ENCODE measurements around the gene TTC9B.

The TTC9B gene

GRCh38 chr19:40249201-40249600 lies 31.0 kb upstream of the TTC9B start:
- DNase-seq (ENCODE audit: low read depth in 2 of 2, low spot score in 1 of 2) = no peak

GRCh38 chr19:40247735-40248262 lies 29.6 kb upstream of the TTC9B start:
- DNase-seq (ENCODE audit: low read depth in 2 of 2, low spot score in 1 of 2) = no peak

GRCh38 chr19:40247178-40247577 lies 29.0 kb upstream of the TTC9B start:
- DNase-seq (ENCODE audit: low read depth in 2 of 2, low spot score in 1 of 2) = no peak

GRCh38 chr19:40246292-40247073 lies 28.3 kb upstream of the TTC9B start:
- DNase-seq (ENCODE audit: low read depth in 2 of 2, low spot score in 1 of 2) = no peak

GRCh38 chr19:40245506-40246128 lies 27.4 kb upstream of the TTC9B start:
- DNase-seq (ENCODE audit: low read depth in 2 of 2, low spot score in 1 of 2) = no peak

GRCh38 chr19:40244579-40245317 lies 26.6 kb upstream of the TTC9B start:
- DNase-seq (ENCODE audit: low read depth in 2 of 2, low spot score in 1 of 2) = no peak

GRCh38 chr19:40243181-40243580 lies 25.0 kb upstream of the TTC9B start:
- DNase-seq (ENCODE audit: low read depth in 2 of 2, low spot score in 1 of 2) = no peak

- DNase-seq (ENCODE audit: low read depth in 2 of 2, low spot score in 1 of 2) = no peak
Observed at GRCh38 chr19:40242480-40242879, 24.3 kb upstream of the TTC9B start.

- no peak for DNase-seq (ENCODE audit: low read depth in 2 of 2, low spot score in 1 of 2)
Observed at GRCh38 chr19:40241809-40242384, 23.7 kb upstream of the TTC9B start.

GRCh38 chr19:40241125-40241808 lies 23.1 kb upstream of the TTC9B start:
- DNase-seq (ENCODE audit: low read depth in 2 of 2, low spot score in 1 of 2) = no peak

GRCh38 chr19:40240332-40240731 lies 22.1 kb upstream of the TTC9B start:
- no peak for DNase-seq (ENCODE audit: low read depth in 2 of 2, low spot score in 1 of 2)

- no peak for DNase-seq (ENCODE audit: low read depth in 2 of 2, low spot score in 1 of 2)
Observed at GRCh38 chr19:40239415-40240226, 21.4 kb upstream of the TTC9B start.

GRCh38 chr19:40238775-40239174 lies 20.6 kb upstream of the TTC9B start:
- DNase-seq (ENCODE audit: low read depth in 2 of 2, low spot score in 1 of 2) = no peak

GRCh38 chr19:40237791-40238190 lies 19.6 kb upstream of the TTC9B start:
- DNase-seq (ENCODE audit: low read depth in 2 of 2, low spot score in 1 of 2) = no peak

GRCh38 chr19:40236366-40236765 lies 18.2 kb upstream of the TTC9B start:
- DNase-seq (ENCODE audit: low read depth in 2 of 2, low spot score in 1 of 2) = no peak

GRCh38 chr19:40236026-40236355 lies 17.8 kb upstream of the TTC9B start:
- DNase-seq (ENCODE audit: low read depth in 2 of 2, low spot score in 1 of 2) = no peak

GRCh38 chr19:40235238-40236025 lies 17.2 kb upstream of the TTC9B start:
- DNase-seq (ENCODE audit: low read depth in 2 of 2, low spot score in 1 of 2) = no peak

- DNase-seq (ENCODE audit: low read depth in 2 of 2, low spot score in 1 of 2) = no peak
Observed at GRCh38 chr19:40234429-40235237, 16.4 kb upstream of the TTC9B start.

Data from stimulated activated CD8-positive, alpha-beta memory T cell treated with anti-CD3 and anti-CD28 coated beads, Interleukin-4, amount 100 ng/mL, for 4 hours (primary cell).